WERI-Rb-1 (cell line): Measurements from ENCODE around the gene DGKZ.
A peak's percentile ranks its signal among the peaks of the same experiment; 100 is the strongest.

Source experiments
- DNase-seq: peaks from one replicate; pipeline ENCODE4 v3.0.0-alpha.2; 2020
- H3K27ac ChIP-seq: fragments of 250-450 bp; sonication (Bioruptor Pico); 2 replicates; pipeline ENCODE4 v1.5.1; 2020; ENCODE audit warnings: mild to moderate bottlenecking, moderate library complexity
- H3K27me3 ChIP-seq: fragments of 250-450 bp; sonication (Bioruptor Pico); 2 replicates; pipeline ENCODE4 v1.5.1; 2021; ENCODE audit warnings: mild to moderate bottlenecking, low read depth, moderate library complexity; ENCODE audit not compliant: insufficient read depth, severe bottlenecking
- H3K36me3 ChIP-seq: fragments of 250-450 bp; sonication (Bioruptor Pico); 2 replicates; pipeline ENCODE4 v1.5.1; 2020; ENCODE audit warnings: mild to moderate bottlenecking, moderate library complexity
- H3K4me3 ChIP-seq: 2 replicates; pipeline ENCODE4 v1.5.1; 2011; ENCODE audit warnings: low read depth, mild to moderate bottlenecking, control low read depth, low read length
- H3K9me3 ChIP-seq: fragments of 250-450 bp; sonication (Bioruptor Pico); 2 replicates; pipeline ENCODE4 v1.5.1; 2021; ENCODE audit warnings: mild to moderate bottlenecking, moderate library complexity; ENCODE audit not compliant: severe bottlenecking
- CTCF ChIP-seq: IDR thresholded peaks from 2 replicates; pipeline ENCODE4 v1.5.1; 2011; ENCODE audit warnings: low read depth, mild to moderate bottlenecking, control low read depth, inconsistent platforms, low read length

The DGKZ gene

DNA sequence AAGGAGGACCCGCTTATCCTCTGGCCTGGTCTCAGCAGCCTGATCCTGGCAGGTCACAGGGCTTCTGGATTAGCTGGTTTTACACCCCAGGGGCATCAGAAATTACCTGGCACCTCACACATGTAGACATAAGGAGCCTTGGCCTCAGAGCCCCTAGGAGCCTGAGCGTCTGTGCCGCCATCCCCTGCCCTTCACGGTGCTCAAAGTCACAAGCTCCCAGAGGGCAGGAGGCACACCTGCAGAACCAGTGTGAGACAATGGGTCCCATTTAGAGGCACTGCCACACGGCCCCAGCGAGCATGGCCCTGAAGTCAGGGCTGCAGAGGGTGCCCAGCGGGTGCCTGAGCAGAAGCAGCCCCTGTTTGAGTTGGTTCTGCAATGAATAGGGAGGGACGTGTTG is 3.9 kb downstream of the DGKZ start:
- no peak for TF ChIP-seq CTCF
- DNase-seq = no peak
- H3K9me3 ChIP-seq = no peaks in the 10 kb centered on the region
- no peak overlapping the region for H3K27ac ChIP-seq
- no peaks in the 10 kb centered on the region for H3K27me3 ChIP-seq
- H3K4me3 ChIP-seq = no peak overlapping the region
- peaks cover 21% of the 10 kb centered on the region for H3K36me3 ChIP-seq

DNA sequence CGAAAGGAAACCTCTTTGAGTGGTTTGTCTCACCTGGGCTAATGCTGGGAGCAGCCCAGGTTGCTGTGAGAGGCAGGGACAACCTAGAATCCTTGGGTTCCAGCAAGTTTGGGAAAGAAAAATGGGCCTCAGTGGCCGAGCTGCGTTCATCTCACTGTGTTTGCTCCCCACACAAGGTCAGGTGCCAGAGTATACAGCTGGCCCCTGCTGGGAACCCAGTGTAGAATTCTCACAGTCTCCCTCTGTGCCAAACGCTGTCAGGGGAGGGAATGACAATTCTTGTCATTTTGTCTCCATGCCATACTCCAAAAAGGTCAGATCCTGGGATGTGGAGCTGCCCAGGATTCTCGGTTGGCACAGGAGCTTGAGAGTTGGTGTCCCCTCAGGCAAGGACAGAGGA is 4.3 kb downstream of the DGKZ start:
- Histone ChIP-seq H3K27me3 (no peaks in the 10 kb centered on the region), H3K4me3 (no peak overlapping the region), H3K9me3 (no peaks in the 10 kb centered on the region), H3K36me3 (peaks cover 21% of the 10 kb centered on the region), H3K27ac (peak overlapping the region; percentile 28; the same call in 1 of the 2 replicates)
- DNase-seq = no peak
- no peak for TF ChIP-seq CTCF

- peak; percentile 88 for DNase-seq
- peak; percentile 98 for TF ChIP-seq CTCF
- Histone ChIP-seq H3K27ac (peak overlapping the region; percentile 49), H3K27me3 (no peaks in the 10 kb centered on the region), H3K9me3 (no peaks in the 10 kb centered on the region), H3K36me3 (peaks cover 21% of the 10 kb centered on the region), H3K4me3 (peak overlapping the region; percentile 31)
These were observed 5.0 kb downstream of the DGKZ start for GRCh38 chr11:46352063-46352841.

DNA sequence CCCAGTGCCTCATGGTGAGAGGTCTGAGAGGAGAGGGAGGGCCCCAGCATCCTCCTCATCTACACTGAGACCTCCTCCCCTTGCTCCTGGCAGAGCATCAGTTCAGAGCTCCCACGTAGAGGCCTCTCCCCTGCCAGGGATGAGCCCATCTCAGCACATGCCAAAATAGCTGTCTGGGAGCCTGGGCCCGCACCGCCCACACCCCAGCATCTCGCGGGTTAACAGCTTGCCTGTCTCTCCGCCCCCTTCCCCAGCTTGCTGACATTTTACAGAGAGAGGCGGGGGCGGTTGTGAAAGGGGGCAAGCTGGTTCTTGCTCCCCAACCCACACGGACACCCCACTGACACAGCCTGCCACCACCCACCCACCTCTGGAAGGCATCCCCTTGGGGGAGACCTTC is 6.4 kb downstream of the DGKZ start:
- Histone ChIP-seq H3K27me3 (no peaks in the 10 kb centered on the region), H3K27ac (no peak overlapping the region), H3K9me3 (no peaks in the 10 kb centered on the region), H3K36me3 (peaks cover 21% of the 10 kb centered on the region), H3K4me3 (no peak overlapping the region)
- DNase-seq = no peak
- no peak for TF ChIP-seq CTCF

GRCh38 chr11:46356924-46357482 is 9.7 kb downstream of the DGKZ start:
- DNase-seq = no peak
- TF ChIP-seq CTCF = no peak
- no peak overlapping the region for H3K27ac ChIP-seq
- no peaks in the 10 kb centered on the region for H3K9me3 ChIP-seq
- H3K4me3 ChIP-seq = no peak overlapping the region
- no peaks in the 10 kb centered on the region for H3K27me3 ChIP-seq
- peaks cover 15% of the 10 kb centered on the region for H3K36me3 ChIP-seq
